CD4-positive, alpha-beta T cell treated with Interleukin-15 for 1 hour (primary cell): ENCODE results near the gene ZBTB21.
"Not testable (repeated sequence)": the region's sequence is repeated elsewhere in the genome, so short reads cannot be mapped to it uniquely, and the experiment has no call there.

Experiments
- DNase-seq: peaks from one replicate; pipeline ENCODE4 v3.0.0-alpha.2; 2020

ZBTB21 gene

GRCh38 chr21:41965461-41966013 lies 44.6 kb downstream of the ZBTB21 start:
- DNase-seq = no peak

GRCh38 chr21:41965045-41965444 lies 45.1 kb downstream of the ZBTB21 start:
- DNase-seq = no peak

- DNase-seq = no peak
Observed at GRCh38 chr21:41964171-41964570, 46.0 kb downstream of the ZBTB21 start.

GRCh38 chr21:41962425-41962966 lies 47.7 kb downstream of the ZBTB21 start:
- DNase-seq = no peak

GRCh38 chr21:41961753-41962152 lies 48.4 kb downstream of the ZBTB21 start:
- no peak for DNase-seq

GRCh38 chr21:41961282-41961701 lies 48.9 kb downstream of the ZBTB21 start:
- DNase-seq = no peak

- no peak for DNase-seq
Observed at GRCh38 chr21:41960386-41960785, 49.8 kb downstream of the ZBTB21 start.

- DNase-seq = not testable (repeated sequence)
Observed at GRCh38 chr21:41959697-41960096, 50.5 kb downstream of the ZBTB21 start.

GRCh38 chr21:41958886-41959563 lies 51.1 kb downstream of the ZBTB21 start:
- DNase-seq = no peak

GRCh38 chr21:41957991-41958766 lies 52.0 kb downstream of the ZBTB21 start:
- no peak for DNase-seq

- DNase-seq = no peak
Observed at GRCh38 chr21:41956926-41957729, 53.0 kb downstream of the ZBTB21 start.

- no peak for DNase-seq
Observed at GRCh38 chr21:41955516-41955915, 54.6 kb downstream of the ZBTB21 start.

GRCh38 chr21:41954654-41955499 lies 55.3 kb downstream of the ZBTB21 start:
- DNase-seq = no peak

GRCh38 chr21:41953831-41954653 lies 56.1 kb downstream of the ZBTB21 start, which contains the start of gene C2CD2:
Gene C2CD2, minus strand, starts transcription at chr21:41954018. Its CDS starts 370 bp downstream, at chr21:41953648.
- no peak for DNase-seq

GRCh38 chr21:41953249-41953830 lies 56.8 kb downstream of the ZBTB21 start:
- DNase-seq = no peak

GRCh38 chr21:41952568-41953248 lies 57.5 kb downstream of the ZBTB21 start:
- DNase-seq = no peak

- no peak for DNase-seq
Observed at GRCh38 chr21:41951876-41952567, 58.1 kb downstream of the ZBTB21 start.

GRCh38 chr21:41950941-41951351 lies 59.2 kb downstream of the ZBTB21 start:
- DNase-seq = no peak

GRCh38 chr21:41949631-41950030 lies 60.5 kb downstream of the ZBTB21 start:
- DNase-seq = not testable (repeated sequence)
